MCF 10A (cell line): Measurements from ENCODE around the gene ZNHIT1. TPM values are rescaled to one million over a fixed set of nuclear protein-coding genes. Genes with fewer than 3 reads are reported as not detected.

Source experiments
- BruUV-seq: library from RNA; stranded (reverse); fragments of 400-500 nt; replicated peaks from 2 replicates; lab custom pipeline; 2021; lab: Mats Ljungman, UMichigan
- CTCF ChIA-PET: fragments of 300-600 bp; sonication (Branson Sonifier 250); formaldehyde crosslinking; extraction: SDS; loops from one replicate; lab custom pipeline; 2021; ENCODE audit warnings: antibody characterized with exemption, inconsistent platforms; lab: Yijun Ruan, JAX
- POLR2A ChIA-PET: fragments of 300-600, 350-650 bp; sonication (Branson Sonifier 250); formaldehyde crosslinking; extraction: SDS; loops from one replicate; lab custom pipeline; 2020; ENCODE audit warnings: antibody characterized with exemption, inconsistent platforms; lab: Yijun Ruan, JAX
- DNase-seq: peaks from one replicate; pipeline ENCODE4 v3.0.0-alpha.2; 2018; ENCODE audit not compliant: unreplicated experiment
- H3K27ac Mint-ChIP-seq: one replicate; pipeline ENCODE4 v1.8.0; 2022; ENCODE audit warnings: mild to moderate bottlenecking, low read depth, mixed read lengths; ENCODE audit not compliant: unreplicated experiment
- H3K27me3 Mint-ChIP-seq: one replicate; pipeline ENCODE4 v1.8.0; 2022; ENCODE audit warnings: mixed read lengths; ENCODE audit not compliant: insufficient read depth, unreplicated experiment
- H3K36me3 Mint-ChIP-seq: one replicate; pipeline ENCODE4 v1.8.0; 2022; ENCODE audit warnings: mild to moderate bottlenecking, moderate library complexity, mixed read lengths; ENCODE audit not compliant: insufficient read depth, unreplicated experiment
- H3K4me1 Mint-ChIP-seq: one replicate; pipeline ENCODE4 v1.8.0; 2022; ENCODE audit warnings: mixed read lengths; ENCODE audit not compliant: insufficient read depth, unreplicated experiment
- H3K4me3 Mint-ChIP-seq: one replicate; pipeline ENCODE4 v1.8.0; 2022; ENCODE audit warnings: mild to moderate bottlenecking, moderate library complexity, mixed read lengths; ENCODE audit not compliant: unreplicated experiment
- H3K9me3 Mint-ChIP-seq: one replicate; pipeline ENCODE4 v1.8.0; 2022; ENCODE audit warnings: mixed read lengths; ENCODE audit not compliant: unreplicated experiment
- intact Hi-C: fragments of 100-400 bp; cut with micrococcal nuclease; formaldehyde crosslinking; loops from 2 replicates; pipeline ENCODE4 v1.14.1; 2022
- total RNA-seq: library from RNA; stranded (reverse); gene quantifications from 2 replicates; pipeline ENCODE4 v1.2.3, GENCODE V29; 2022
- TF ChIP-seq, protein P1 (sequence below): fragments of 200-600 bp; IDR thresholded peaks from one replicate; pipeline ENCODE4 v1.8.0; 2022; ENCODE audit warnings: antibody characterized with exemption, mild to moderate bottlenecking; ENCODE audit not compliant: unreplicated experiment

The ZNHIT1 gene
- total RNA-seq, 1 experiment from 2014 or later = 63.9 TPM

DNA sequence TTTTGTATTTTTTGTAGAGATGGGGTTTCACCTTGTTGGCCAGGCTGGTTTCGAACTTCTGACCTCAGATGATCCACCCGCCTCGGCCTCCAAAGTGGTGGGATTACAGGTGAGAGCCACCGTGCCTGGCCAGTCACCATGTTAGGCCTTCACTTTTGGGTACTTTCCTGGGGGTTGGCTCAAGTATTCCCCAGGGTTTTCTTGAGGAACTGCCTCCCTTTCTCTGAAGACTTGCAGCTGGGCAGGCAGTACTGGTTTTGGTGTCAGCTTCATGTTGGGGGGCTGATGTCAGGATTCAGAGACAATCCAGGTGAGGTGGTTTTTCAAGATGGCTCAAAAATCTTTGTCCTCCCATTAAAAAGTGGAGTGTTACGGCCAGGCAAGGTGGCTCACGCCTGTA is 7.7 kb downstream of the ZNHIT1 start:
- DNase-seq = no peak
- TF ChIP-seq, protein P1, sequence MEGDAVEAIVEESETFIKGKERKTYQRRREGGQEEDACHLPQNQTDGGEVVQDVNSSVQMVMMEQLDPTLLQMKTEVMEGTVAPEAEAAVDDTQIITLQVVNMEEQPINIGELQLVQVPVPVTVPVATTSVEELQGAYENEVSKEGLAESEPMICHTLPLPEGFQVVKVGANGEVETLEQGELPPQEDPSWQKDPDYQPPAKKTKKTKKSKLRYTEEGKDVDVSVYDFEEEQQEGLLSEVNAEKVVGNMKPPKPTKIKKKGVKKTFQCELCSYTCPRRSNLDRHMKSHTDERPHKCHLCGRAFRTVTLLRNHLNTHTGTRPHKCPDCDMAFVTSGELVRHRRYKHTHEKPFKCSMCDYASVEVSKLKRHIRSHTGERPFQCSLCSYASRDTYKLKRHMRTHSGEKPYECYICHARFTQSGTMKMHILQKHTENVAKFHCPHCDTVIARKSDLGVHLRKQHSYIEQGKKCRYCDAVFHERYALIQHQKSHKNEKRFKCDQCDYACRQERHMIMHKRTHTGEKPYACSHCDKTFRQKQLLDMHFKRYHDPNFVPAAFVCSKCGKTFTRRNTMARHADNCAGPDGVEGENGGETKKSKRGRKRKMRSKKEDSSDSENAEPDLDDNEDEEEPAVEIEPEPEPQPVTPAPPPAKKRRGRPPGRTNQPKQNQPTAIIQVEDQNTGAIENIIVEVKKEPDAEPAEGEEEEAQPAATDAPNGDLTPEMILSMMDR = no peak
- Mint-ChIP-seq H3K36me3 (peaks cover 90% of the 10 kb centered on the region), H3K27me3 (no peaks in the 10 kb centered on the region), H3K4me1 (peaks cover 9% of the 10 kb centered on the region), H3K9me3 (no peaks in the 10 kb centered on the region), H3K4me3 (no peak overlapping the region), H3K27ac (no peak overlapping the region)
- BruUV-seq = no TSS peak
- CTCF ChIA-PET = interaction anchor here (0.7 to 2.5 kb wide), 3 partner anchors 18 to 41 kb away, joined by 3 to 12 read pairs (median 4); no protein-coding TSS in a partner anchor
- POLR2A ChIA-PET = interaction anchor here (0.5 to 1.0 kb wide), 3 partner anchors 9 to 57 kb away, joined by 3 read pairs; no protein-coding TSS in a partner anchor
- intact Hi-C loops = no loop called here

DNA sequence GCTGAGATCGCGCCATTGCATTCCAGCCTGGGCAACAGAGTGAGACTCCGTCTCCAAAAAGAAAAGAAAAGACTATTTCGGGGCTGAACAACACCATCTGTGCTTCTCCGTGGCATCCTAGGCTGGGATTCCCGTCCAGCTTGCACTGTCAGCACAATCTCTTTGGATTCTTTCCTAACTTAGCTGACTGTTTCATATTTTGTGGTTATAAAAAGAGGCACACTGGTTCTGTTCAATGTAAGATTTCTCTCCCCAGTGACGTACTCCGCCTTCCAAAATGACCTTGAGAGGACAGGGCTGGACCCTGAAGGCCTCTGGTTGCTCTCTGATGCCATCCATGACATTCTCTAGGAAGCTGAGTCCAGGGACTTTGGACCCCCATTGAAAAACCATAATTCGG is 8.8 kb downstream of the ZNHIT1 start:
- Mint-ChIP-seq H3K4me1 (peaks cover 6% of the 10 kb centered on the region), H3K9me3 (no peaks in the 10 kb centered on the region), H3K36me3 (peaks cover 83% of the 10 kb centered on the region), H3K27me3 (no peaks in the 10 kb centered on the region), H3K27ac (no peak overlapping the region), H3K4me3 (no peak overlapping the region)
- TF ChIP-seq, protein P1 = no peak
- CTCF ChIA-PET = interaction anchor here (0.6 to 2.5 kb wide), 3 partner anchors 17 to 110 kb away, joined by 3 to 12 read pairs (median 5); no protein-coding TSS in a partner anchor
- POLR2A ChIA-PET = interaction anchor here (1.1 kb wide), 1 partner anchor 8 kb away, joined by 5 read pairs; the partner anchor contains the start of gene ZNHIT1
- DNase-seq = no peak
- BruUV-seq = no TSS peak
- intact Hi-C loops = no loop called here

DNA sequence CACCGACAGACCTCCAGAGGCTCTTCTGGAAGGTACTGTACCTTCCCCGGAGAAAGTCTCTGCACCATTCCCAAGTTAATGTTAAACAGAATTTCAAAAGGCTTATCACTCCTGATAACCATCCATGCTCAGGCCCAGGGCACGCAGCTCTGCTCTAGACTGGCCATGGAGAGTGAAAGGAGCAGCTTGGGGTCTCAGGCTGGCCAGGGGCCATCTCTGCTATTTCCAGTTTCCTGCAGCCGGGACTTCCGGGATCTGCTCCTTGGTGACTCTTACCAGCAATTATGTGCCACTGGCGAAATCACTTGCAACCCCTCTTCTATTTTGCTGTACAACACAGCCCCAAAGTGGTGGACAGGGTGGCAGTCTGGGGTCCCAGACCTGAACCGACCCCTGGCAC is 13.7 kb downstream of the ZNHIT1 start:
- peak overlapping the region; percentile 65 for H3K4me3 Mint-ChIP-seq
- BruUV-seq = no TSS peak
- H3K27ac Mint-ChIP-seq = no peak overlapping the region
- peaks cover 5% of the 10 kb centered on the region for H3K4me1 Mint-ChIP-seq
- DNase-seq = no peak
- intact Hi-C loops = no loop called here
- H3K36me3 Mint-ChIP-seq = peaks cover 38% of the 10 kb centered on the region
- CTCF ChIA-PET = interaction anchor here (0.6 to 1.1 kb wide), 3 partner anchors 12 to 119 kb away, joined by 3 to 4 read pairs (median 3); no protein-coding TSS in a partner anchor
- H3K27me3 Mint-ChIP-seq = no peaks in the 10 kb centered on the region
- TF ChIP-seq, protein P1 = no peak
- H3K9me3 Mint-ChIP-seq = no peaks in the 10 kb centered on the region
- POLR2A ChIA-PET = interaction anchor here (2.6 to 6.9 kb wide), 2 partner anchors 13 kb away, joined by 17 to 43 read pairs; partner anchors contain the start of genes FIS1 and ZNHIT1

DNA sequence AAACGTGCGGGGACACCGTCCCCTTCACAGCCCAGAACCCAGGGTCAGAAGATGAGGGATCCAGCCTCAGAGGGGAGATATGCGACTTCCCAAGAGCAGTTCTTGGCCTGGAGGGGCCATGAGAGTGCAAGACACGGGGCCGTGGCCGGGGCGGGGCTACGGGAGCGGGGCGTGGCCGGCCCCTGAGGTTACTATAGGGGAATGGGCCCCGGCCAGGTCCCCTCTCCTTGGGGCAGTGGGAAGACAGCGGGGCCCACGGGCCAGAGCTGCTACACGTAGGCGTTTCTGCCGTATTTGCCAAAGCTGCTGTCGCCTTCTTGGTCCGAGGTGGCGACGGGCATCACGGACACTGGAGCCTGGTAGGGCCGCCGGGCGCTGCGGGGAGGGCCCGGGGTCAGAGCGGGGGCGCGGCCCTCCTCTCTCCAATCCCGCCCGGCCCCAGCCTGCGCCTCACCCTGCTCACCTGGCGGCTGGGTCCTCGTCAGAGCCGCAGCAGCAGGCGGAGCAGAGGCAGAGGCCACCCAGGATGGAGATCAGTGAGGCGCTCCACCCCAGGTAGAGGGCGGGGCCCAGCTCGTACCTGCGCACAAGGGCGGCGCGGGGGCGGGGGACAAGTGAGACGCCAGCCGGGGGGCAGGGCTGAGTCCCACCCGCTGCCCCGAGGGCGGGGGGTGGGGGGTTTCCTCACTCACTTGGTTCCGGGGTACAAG is 14.3 kb downstream of the ZNHIT1 start:
- TF ChIP-seq, protein P1 = no peak
- POLR2A ChIA-PET = interaction anchor here (0.9 to 6.9 kb wide), 3 partner anchors 12 to 50 kb away, joined by 3 to 43 read pairs (median 17); partner anchors contain the start of genes FIS1 and ZNHIT1
- Mint-ChIP-seq H3K27ac (no peak overlapping the region), H3K9me3 (no peaks in the 10 kb centered on the region), H3K4me3 (peak overlapping the region; percentile 65), H3K27me3 (no peaks in the 10 kb centered on the region), H3K4me1 (peaks cover 5% of the 10 kb centered on the region), H3K36me3 (peaks cover 32% of the 10 kb centered on the region)
- peak; percentile 67 for DNase-seq
- no TSS peak for BruUV-seq
- CTCF ChIA-PET = interaction anchor here (1.1 kb wide), 1 partner anchor 11 kb away, joined by 3 read pairs; no protein-coding TSS in a partner anchor
- intact Hi-C loops = no loop called here
